GM12872 (cell line): ENCODE results near the gene ANO10.

Experiments
- TF ChIP-seq, protein P1 (sequence below): IDR thresholded peaks from 3 replicates; pipeline ENCODE4 v1.5.1; 2011; ENCODE audit warnings: low read depth, mild to moderate bottlenecking, low read length, moderate library complexity; ENCODE audit not compliant: insufficient read depth

Gene ANO10, protein sequence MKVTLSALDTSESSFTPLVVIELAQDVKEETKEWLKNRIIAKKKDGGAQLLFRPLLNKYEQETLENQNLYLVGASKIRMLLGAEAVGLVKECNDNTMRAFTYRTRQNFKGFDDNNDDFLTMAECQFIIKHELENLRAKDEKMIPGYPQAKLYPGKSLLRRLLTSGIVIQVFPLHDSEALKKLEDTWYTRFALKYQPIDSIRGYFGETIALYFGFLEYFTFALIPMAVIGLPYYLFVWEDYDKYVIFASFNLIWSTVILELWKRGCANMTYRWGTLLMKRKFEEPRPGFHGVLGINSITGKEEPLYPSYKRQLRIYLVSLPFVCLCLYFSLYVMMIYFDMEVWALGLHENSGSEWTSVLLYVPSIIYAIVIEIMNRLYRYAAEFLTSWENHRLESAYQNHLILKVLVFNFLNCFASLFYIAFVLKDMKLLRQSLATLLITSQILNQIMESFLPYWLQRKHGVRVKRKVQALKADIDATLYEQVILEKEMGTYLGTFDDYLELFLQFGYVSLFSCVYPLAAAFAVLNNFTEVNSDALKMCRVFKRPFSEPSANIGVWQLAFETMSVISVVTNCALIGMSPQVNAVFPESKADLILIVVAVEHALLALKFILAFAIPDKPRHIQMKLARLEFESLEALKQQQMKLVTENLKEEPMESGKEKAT

GRCh38 chr3:43621656-43622432, at the start of gene ANO10:
Gene ANO10, minus strand, starts transcription at chr3:43622011. Its CDS starts 16,159 bp downstream, at chr3:43605852.
- TF ChIP-seq, protein P1, sequence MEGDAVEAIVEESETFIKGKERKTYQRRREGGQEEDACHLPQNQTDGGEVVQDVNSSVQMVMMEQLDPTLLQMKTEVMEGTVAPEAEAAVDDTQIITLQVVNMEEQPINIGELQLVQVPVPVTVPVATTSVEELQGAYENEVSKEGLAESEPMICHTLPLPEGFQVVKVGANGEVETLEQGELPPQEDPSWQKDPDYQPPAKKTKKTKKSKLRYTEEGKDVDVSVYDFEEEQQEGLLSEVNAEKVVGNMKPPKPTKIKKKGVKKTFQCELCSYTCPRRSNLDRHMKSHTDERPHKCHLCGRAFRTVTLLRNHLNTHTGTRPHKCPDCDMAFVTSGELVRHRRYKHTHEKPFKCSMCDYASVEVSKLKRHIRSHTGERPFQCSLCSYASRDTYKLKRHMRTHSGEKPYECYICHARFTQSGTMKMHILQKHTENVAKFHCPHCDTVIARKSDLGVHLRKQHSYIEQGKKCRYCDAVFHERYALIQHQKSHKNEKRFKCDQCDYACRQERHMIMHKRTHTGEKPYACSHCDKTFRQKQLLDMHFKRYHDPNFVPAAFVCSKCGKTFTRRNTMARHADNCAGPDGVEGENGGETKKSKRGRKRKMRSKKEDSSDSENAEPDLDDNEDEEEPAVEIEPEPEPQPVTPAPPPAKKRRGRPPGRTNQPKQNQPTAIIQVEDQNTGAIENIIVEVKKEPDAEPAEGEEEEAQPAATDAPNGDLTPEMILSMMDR: no peak

GRCh38 chr3:43670635-43671522, 49.1 kb upstream of the ANO10 start:
- TF ChIP-seq, protein P1: no peak

- TF ChIP-seq, protein P1: no peak
These were observed 37.6 kb upstream of the ANO10 start for GRCh38 chr3:43659250-43659880.

DNA sequence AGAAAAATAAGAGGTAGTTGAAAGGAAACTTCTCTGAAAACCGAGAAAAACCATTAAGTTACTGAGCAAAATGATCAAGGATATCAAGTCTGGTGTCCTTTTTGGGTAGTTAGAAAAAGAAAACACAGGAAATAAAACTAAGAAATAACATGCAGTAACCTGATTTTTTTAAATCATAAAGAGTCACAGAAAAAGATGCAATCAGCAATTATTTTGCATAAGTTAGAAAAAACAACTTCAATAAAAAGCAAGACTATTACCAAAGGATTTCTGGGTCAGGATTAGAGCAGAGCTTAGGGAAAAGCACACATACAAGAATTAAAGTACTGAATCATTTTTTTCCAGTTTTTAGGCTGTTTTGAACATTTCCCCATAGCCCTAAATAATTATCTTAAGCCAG, 28.5 kb upstream of the ANO10 start:
- TF ChIP-seq, protein P1: no peak

- TF ChIP-seq, protein P1: no peak
These were observed 27.7 kb upstream of the ANO10 start for GRCh38 chr3:43649365-43649968.

- TF ChIP-seq, protein P1: no peak
These were observed 27.1 kb upstream of the ANO10 start for GRCh38 chr3:43648957-43649356.
